GM21717 (cell line): Measurements from ENCODE around the gene ZNF407.
"Not testable (repeated sequence)": the region's sequence is repeated elsewhere in the genome, so short reads cannot be mapped to it uniquely, and the experiment has no call there.

ENCODE experiments used
- ATAC-seq: cut with Tn5 transposase; IDR thresholded peaks from one replicate; pipeline ENCODE4 v1.9.1; 2021; ENCODE audit warnings: mild to moderate bottlenecking, moderate library complexity; ENCODE audit not compliant: unreplicated experiment

The ZNF407 gene

DNA sequence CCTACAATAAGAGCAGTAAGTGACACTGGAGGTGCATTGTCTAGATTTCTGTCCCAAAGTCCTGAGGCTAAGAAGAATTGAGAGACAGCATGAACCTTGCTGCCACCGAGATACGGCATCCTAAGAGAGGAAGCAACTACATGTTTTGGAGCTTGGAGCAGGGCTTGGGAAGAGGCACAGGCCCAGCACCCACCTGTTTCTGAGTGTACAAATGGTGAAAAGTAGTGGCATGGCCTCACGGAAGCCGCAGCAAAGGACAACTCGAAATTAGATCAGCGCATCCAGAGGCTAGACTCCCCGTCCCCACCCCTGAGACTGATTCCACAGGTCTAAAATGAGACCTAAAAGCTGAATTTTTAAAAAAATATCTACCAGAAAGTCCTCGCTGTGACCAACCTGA lies 483.8 kb downstream of the ZNF407 start:
- no peak for ATAC-seq

DNA sequence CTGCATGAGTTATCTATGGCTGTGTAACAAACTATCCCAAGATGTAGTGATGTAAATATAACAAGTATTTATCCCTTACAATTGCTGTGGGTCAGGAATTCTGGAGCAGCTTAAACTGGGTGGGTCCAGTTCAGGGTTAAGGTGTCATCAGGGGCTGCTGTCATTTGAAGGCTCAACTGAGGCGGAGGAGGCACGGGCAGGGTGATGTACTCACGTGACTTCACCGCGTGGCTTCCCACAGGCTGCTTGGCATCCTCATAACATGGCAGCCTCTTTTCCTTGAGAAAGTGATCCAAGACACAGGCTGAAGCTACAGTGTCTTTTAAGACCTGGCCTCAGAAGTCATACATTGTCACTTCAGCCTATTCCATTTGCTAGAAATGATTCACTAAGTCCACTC lies 485.5 kb downstream of the ZNF407 start:
- no peak for ATAC-seq

DNA sequence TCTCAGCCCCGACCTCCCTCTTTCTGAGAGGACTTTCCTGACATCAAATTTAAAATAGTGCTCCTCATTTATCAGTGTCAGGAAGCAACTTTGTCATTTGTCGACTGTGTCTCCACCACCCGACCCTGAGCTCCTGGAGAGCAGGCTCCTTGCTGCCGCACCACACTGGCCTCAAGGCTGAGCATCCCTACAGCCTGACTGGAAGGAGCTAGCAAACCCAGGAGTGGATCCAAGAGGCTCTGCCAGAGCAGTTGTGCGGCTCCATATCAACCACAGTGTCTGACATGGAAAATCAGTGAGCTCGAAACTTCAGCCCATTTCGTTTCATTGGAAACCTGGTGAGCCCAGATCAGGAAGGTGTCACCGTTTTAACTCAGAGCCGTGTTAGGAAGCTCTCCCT lies 486.1 kb downstream of the ZNF407 start:
- no peak for ATAC-seq

DNA sequence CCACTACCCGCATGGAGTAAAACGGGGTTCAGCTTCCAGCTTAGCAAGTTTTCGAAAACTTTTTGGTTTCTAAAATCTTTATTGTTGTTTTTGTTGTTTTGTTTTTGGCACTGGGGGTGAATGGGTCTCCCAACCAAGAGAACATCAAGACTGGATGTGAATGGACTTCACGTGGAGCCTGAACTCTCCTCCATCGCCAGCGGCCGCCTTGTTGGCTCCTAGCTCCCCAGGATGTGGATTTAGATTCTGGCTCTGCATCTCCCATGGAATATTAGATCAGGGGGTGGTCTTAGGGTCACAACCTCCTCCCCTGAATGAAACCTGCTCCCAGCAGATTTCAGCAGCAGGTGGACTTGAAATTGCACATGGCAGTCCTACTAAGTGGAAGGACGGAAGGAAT lies 488.0 kb downstream of the ZNF407 start:
- ATAC-seq = not testable (repeated sequence)

DNA sequence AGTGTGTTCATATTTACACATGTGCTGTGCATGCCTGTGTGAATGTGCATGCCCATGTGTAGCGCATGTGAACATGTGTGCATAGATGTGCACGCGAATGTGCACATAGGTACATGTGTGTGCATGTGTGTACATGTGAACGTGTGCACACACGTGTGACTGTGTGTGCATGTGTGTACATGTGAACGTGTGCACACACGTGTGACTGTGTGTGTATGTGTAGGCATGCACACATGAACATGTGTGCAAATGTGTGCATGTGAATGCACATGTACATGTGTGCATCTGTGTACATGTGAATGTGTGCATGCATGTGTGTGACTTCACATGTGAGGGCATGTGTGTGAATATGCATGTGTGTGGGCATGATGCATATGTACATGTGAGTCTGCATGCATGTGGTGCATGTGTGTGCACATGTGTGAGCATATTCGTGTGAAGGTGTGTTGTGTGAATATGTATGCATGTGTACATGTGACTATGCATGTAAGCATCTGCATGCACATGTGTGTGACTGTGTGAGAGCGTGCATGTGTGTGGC lies 488.9 kb downstream of the ZNF407 start:
- no peak for ATAC-seq

DNA sequence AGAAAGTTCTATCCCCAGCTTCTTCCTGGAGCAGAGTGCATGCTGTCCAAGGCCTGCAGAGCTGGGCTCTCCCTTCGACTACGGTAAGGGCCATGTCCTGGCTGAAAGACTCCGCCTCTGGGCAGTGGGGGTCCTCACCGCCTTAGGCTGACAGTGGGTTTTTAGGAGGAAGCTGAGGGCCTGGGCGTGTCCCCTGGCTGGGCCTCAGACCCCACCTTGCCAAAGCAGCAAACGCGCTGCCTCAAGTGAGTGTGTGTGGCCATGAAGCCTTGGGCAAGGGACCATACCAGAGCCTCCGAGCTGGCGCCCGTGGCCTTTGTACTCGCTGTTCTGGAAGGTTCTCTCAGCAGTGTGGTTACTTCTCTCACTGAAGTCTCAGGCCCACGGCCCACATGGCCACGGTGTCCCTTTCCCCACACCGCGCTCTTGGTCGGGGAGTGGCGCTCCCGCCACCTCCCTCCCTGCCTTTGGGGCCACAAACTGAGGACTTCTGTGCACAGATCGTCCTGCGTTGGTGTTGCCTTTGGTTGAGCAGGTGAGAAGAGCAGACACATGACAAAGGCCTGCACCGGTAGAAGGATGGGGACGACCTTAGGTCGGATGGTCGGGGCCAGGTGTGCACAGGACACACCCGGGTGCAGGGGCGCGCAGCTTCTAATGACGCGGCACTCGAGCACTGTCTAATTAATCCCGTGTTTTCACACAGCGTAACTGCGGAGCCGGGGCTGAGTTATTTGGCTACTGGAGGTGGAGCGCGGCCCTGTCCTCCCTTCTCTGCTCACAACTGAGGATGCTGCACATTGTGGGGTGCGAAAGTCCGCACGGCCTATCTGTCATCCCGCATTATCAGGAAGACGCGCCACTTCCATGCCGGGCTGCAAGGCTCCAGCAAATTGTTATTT lies 489.7 kb downstream of the ZNF407 start:
- no peak for ATAC-seq

DNA sequence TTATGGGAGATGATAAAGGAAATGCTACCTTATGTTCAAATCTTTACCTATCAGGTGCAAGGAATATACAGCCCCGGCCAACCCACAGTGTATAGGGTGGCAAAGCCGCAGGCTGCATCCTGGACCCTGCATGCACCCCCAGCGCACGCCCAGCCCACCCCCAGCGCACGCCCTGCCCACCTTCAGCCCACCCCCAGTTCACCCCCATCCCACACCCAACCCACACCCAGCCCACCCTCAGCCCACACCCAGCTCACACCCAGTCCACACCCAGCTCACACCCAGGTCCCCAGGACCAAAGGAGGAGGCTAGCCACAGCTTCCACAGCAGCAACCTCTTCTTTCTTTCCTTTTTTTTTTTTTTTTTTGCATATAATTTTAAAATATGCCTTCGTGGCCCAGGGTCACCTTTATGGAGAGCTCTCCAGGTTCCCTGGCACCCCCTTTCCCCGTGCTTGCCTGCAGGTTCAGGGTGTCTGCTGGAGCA lies 490.4 kb downstream of the ZNF407 start:
- no peak for ATAC-seq

DNA sequence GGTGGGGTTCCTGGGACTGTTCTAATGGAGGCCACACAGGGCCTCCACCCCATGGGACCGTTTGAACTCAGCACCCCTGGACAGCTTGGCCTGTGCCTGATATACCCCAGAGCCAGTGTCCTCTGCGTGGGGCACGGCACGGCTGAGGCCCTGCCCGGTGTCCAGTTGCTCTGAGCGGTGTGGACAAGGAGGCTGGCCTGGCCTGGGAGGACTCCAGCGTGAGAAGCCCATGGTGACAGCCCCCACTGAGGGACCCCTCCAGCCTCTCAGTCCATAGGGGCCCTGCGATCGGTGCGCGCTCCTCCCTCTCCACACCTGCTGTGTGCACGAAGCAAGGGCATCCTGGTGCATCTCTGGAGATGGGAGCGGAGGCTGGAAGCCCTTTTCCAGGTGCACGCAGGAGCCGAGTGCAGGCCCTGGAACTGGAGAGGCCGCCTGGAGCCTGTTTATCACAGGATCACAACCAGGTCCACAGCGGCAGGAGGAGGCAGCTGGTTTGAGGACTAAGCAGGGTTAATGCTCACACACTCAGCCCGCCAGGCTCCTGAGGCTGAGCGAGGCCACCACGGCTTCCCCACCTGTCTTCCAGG lies 491.0 kb downstream of the ZNF407 start:
- ATAC-seq = no peak

DNA sequence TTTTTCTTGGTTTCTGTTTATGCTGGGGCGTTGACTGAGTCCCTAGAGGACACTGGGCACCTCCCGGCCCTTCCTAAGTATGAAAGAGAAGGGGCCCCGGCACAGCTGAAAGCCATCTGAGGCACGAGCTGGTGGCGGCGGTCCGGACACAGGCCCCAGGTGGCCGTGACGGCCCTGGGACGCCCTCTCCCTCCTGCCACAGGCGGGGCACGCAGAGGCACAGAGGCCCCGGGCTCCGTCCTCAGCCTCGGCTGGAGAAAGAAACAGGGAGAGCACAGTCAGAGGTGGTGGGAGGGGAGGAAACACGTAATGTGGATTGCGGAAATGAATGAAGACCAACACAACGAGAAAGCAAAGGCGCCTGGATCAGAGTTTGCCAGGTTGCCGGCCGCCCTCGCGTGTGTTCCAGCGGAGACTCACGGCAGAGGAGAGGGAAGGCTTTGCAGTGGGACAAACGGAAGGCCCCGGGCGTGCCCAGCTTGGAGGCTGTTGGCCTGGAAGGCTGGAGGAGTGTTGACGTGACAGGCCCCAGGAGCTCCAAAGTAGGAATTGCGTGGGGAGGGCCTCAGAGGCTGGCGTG lies 492.2 kb downstream of the ZNF407 start:
- no peak for ATAC-seq

DNA sequence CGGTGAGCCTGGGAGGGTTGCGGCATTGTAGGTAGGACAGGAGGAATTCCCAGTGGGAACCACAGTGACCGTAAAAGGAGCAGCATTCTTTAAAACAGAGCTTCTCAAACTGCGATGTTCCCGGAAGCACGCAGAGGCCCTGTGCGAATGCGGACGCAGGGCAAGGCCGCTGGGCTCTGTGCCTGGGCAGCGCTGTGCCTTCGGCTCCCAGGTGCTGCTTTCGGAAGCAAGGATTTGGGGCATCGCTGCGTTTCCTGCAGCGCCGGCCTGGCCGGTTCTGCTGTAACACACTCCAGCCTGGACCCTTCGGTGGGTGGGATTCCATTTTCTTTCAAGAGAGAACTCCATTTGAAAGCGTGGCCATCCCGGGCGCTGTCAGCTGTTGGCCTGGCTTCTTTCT lies 492.7 kb downstream of the ZNF407 start:
- ATAC-seq = no peak

DNA sequence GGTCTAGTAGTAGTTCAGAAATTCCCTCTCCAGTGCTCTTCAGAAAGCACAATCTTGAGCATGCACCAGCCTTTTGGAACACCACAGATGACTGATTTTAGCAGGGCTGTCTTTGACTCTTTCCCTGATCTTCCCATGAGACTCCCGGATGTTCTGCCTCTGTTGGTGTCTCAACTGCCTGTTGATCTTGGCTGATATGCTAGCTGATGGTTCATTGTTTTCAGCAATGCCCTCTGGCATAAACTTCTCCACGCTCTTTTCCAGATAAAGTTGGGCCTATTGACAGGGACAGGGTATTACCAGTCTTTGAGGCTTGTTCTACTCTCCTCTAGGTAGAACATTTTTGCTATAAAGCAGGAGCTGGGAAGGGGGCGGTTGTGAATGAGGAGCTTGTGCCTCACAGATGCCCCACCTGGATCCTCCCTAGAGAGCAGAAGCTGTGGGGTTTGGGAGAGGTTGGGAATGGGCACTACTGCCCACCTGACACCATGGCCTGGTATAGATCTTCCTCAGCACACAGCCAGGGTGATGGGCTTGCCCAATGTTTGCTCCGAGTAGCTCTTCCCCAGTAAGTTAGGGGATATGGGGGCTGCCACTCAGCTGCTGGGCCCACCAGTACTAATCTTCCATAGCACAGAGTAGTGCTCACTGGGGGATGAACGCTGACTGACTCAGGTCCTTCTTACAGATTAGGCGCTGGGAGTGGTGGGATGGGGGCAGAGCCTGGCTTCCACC lies 500.0 kb downstream of the ZNF407 start:
- ATAC-seq = no peak

DNA sequence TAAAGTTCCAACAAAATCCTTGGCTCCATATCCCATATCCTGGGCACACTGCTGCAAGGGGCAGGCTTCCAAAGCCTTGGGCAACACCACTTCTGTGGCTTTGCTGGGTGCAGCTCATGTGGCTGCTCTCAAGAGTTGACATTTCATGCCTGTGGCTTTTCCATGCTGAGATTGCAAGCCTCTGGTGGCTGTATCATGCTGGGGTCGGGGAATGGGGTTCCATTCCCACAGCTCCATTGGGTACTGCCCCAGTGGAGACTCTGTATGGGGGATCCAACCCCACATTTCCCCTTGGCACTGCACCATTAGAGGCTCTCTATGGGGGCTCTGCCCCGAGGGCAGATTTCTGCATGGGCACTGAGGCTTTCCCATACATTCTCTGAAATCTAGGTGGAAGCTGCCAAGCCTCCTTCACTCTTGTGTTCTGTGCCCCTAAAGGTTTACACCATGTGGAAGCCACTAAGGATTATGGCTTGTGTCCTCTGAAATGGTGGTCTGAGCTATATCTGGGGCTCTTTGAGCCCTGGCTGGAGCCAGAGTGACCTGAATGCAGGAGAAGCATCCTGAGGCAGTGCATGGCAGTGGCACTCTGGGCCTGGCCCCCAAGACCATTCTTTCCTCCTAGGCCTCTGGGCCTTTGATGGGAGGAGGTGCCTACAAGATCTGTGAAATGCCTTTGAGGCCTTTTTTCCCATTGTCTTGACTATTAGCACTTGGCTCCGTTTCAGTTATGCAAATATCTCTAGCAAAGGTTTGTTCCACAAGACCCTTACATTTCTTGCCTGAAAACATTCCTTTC lies 503.4 kb downstream of the ZNF407 start:
- ATAC-seq = no peak

DNA sequence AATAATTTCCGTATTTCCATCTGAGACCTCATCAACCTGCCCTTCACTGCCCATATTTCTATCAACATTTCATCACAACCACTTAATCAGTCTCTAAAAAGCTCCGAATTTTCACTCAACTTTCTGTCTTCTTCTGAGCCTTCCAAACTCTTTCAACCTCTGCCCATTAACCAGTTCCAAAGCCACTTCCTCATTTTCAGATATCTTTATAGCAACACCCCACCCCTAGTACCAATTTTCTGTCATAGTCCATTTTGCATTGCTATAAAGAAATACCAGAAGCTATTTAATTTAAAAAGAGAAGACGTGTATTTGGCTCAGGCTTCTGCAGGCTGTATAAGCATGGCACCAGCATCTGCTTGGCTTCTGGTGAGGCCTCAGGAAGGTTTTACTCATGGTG lies 504.2 kb downstream of the ZNF407 start:
- ATAC-seq = no peak

DNA sequence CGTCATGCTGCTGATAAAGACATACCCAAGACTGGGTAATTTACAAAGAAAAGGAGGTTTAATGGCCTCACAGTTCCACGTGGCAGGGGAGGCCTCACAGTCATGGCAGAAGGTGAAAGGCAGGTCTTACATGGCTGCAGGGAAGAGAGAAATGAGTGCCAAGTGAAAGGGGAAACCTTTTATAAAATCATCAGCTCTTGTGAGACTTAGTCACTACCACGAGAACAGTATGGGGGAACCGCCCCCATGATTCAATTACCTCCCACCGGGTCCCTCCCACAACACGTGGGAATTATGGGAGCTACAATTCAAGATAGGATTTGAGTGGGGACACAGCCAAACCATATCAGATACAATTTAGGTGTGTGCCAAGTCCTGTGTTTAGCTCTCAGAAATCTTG lies 506.4 kb downstream of the ZNF407 start:
- ATAC-seq = not testable (repeated sequence)

DNA sequence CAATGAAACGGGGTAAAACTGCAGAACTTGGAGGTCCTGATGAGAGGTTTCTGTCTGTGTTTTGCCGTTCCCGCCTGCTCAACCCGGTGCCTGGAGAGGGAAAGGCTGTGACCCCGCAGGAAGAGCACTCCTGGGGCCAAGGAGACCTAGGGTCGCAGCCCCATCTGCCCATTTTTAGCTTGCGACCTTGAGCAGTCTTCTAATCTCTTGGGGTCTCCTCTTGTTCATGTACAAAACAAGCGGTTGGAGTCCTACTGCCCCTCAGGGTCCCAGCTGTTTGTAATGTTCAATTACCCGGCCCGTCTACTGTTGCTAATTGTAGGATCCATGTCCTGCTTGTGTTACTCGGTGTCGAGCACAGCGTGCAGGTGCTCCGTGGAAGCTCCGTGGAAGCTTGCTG lies 506.8 kb downstream of the ZNF407 start:
- no peak for ATAC-seq

DNA sequence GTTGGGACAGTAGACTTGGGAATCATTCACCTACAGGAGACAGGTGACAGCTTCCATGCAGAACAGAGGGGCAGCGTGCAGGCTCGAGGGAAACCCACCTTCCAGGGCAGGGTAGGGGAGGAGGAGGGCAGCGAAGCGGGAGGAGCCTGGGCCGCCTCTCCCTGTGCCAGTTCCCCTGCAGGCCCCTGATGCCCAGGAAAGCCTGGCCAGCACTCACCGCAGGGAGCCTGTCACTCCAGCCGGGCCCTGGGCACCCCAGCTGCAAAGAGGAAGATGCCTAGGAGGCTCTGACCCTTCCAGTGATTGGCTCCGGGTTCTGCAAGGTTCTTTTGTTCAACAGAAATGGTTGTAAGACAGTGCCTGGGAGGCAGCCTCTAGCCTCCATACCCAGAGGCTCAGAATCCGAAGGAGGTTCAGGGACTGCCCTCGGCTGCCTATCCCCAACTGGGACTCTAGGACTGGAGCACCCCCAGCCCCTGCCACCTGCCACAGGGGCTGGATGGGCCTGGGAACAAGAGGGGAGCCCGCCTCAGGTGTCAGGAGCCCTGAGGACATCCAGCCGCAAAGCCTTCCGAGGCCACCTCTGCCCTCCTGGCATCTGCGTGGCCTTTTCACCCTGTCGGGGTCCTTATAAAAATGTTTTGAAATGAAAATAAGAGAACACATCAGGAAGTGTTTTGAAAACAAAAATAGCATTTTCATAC lies 508.0 kb downstream of the ZNF407 start:
- no peak for ATAC-seq

DNA sequence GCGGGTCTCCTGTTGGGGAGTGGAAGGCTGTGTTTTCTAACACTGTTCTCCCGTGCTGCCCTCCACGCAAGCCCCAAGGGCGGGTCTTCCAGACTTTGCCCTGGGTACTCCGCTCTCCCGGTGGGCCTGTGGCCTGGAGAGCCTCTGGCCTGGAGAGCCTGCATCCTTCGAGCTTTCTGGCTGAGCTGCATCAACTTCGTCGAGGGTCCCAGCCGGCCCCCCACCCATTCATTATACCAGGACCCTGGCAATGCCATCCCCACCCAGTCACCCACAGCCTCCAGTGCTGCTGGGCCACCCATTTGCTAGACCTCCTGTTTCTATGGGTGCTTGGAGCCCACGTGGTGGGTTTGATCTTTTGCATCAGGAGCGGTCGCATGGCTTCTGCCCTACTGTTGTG lies 509.1 kb downstream of the ZNF407 start:
- ATAC-seq = no peak

DNA sequence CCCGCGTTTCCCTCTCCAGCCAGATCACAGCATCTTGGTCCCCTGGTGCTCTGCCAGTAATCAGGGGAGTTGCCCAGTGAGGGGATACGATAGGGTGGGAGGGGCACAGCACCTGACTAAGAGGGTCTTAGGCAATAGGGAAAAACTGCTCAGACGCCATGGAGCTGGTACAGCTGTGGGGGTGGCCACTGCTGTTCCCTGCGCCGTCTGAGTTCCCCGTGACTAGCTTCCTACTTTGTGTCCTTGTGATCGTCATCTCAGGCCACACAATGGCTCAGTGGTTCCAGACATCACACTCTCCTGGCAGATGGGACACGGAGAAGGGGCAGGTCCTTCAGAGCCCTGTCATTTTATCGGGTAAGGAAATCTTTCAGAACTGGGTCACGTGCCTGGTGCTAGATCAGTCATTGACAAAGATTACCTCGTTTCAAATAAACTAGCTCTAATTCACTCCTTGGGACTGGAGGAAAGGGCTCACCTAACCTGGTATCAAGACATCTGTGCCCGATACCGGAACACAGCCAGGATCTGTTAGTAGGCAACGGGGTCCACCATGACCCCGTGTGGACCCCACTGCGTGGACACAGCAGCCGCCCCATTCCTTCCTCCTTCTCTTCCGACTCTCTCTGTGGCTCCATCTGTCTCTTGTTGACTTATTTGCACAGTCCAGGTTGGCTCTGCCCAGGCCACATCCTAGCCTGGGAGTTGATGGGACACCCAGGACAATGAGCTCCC lies 509.7 kb downstream of the ZNF407 start:
- ATAC-seq = no peak

DNA sequence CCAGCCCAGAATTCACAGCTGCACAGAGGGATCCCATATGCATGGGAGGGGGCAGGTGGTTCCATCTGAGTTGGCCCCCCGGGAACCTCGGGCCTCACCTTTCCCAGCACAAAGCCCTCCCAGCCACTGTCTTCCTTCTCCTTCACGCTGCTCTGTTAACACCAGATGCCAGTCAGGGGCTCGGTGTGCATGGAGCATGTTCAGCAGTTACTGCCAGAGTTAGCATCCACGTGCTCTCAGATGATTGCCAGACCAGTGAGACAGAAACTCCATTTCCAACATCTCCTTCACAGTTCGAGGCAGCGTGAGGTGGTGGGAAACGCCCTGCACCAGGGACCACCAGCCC lies 510.2 kb downstream of the ZNF407 start:
- no peak for ATAC-seq
